Endothelial cell of umbilical vein (primary cell): Measurements from ENCODE around the gene TOM1. TPM values are rescaled to one million over a fixed set of nuclear protein-coding genes. Genes with fewer than 3 reads are reported as not detected.
A peak's percentile ranks its signal among the peaks of the same experiment; 100 is the strongest.

ENCODE experiments used
- BruUV-seq: library from RNA; stranded (reverse); fragments of 400-500 nt; replicated peaks from 2 replicates; lab custom pipeline; 2021; lab: Mats Ljungman, UMichigan
- CTCF ChIA-PET: fragments of 300-600, 350-600 bp; sonication (Branson Sonifier 250); formaldehyde crosslinking; loops from one replicate; lab custom pipeline; 2021; ENCODE audit warnings: antibody characterized with exemption, inconsistent platforms; lab: Charles Lee
- POLR2A ChIA-PET: fragments of 300-600, 350-600 bp; sonication (Branson Sonifier 250); formaldehyde crosslinking; loops from one replicate; lab custom pipeline; 2021; ENCODE audit warnings: antibody characterized with exemption, inconsistent platforms; lab: Charles Lee
- DNase-seq: peaks from one replicate; pipeline ENCODE4 v3.0.0-alpha.2; 2011; ENCODE audit warnings: low read depth, low spot score
- FAIRE-seq: peaks from 2 replicates; lab custom pipeline; 2011; peaks lifted over from hg19 to GRCh38; lab: Jason Lieb, UNC
- H2AFZ ChIP-seq: 2 replicates; pipeline ENCODE4 v1.6.0; 2012; ENCODE audit warnings: low read depth, low read length, control low read depth, inconsistent platforms
- H3K27ac ChIP-seq: 2 replicates; pipeline ENCODE4 v1.5.1; 2011; ENCODE audit warnings: low read depth, mild to moderate bottlenecking, control low read depth, low read length, moderate library complexity; ENCODE audit not compliant: insufficient read depth
- H3K27me3 ChIP-seq, 2 experiments: 2 replicates each; pipeline versions ENCODE4 v1.6.0 to v1.6.1; 2011; ENCODE audit warnings: low read length in 2 of 2, mixed read lengths in 1 of 2; ENCODE audit not compliant: control insufficient read depth in 2 of 2, insufficient read depth in 2 of 2
- H3K36me3 ChIP-seq, 2 experiments: 2 replicates in 1 of 2; 3 replicates in 1 of 2; pipeline ENCODE4 v1.5.1; 2011; ENCODE audit warnings: low read length in 2 of 2, mild to moderate bottlenecking in 1 of 2, moderate library complexity in 1 of 2; ENCODE audit not compliant: control insufficient read depth in 2 of 2, insufficient read depth in 2 of 2; ENCODE audit errors: extremely low read depth in 1 of 2
- H3K4me1 ChIP-seq: 3 replicates; pipeline ENCODE4 v1.5.1; 2011; ENCODE audit warnings: mild to moderate bottlenecking, low read length; ENCODE audit not compliant: control insufficient read depth, insufficient read depth; ENCODE audit errors: extremely low read depth
- H3K4me2 ChIP-seq: 2 replicates; pipeline ENCODE4 v1.6.1; 2011; ENCODE audit warnings: low read length, control low read depth, mixed read lengths; ENCODE audit not compliant: insufficient read depth
- H3K4me3 ChIP-seq, 3 experiments: fragments of 200-600 bp in 1 of 3; sonication (generic), shearing (Covaris generic) in 1 of 3; replicated peaks in 1 of 3; 2 replicates each; pipeline ENCODE4 v1.5.1; 2011 to 2016; ENCODE audit warnings: control low read depth in 3 of 3, low read length in 3 of 3, mild to moderate bottlenecking in 2 of 3, inconsistent platforms in 1 of 3, low read depth in 1 of 3, moderate library complexity in 1 of 3; ENCODE audit not compliant: insufficient read depth in 1 of 3
- H3K79me2 ChIP-seq: 2 replicates; pipeline ENCODE4 v1.6.0; 2012; ENCODE audit warnings: low read length, inconsistent platforms; ENCODE audit not compliant: control insufficient read depth, insufficient read depth
- H3K9ac ChIP-seq: replicated peaks from 2 replicates; pipeline ENCODE3; 2011; ENCODE audit warnings: low read length, control low read depth; ENCODE audit not compliant: insufficient read depth; ENCODE audit errors: extremely low read depth
- H3K9me1 ChIP-seq: replicated peaks from 3 replicates; pipeline ENCODE4 v1.6.0; 2011; ENCODE audit warnings: mild to moderate bottlenecking, low read length; ENCODE audit not compliant: control insufficient read depth, insufficient read depth; ENCODE audit errors: extremely low read depth
- H3K9me3 ChIP-seq: replicated peaks from 2 replicates; pipeline ENCODE4 v1.5.1; 2012; ENCODE audit warnings: low read length, inconsistent platforms; ENCODE audit not compliant: control insufficient read depth, insufficient read depth
- H4K20me1 ChIP-seq: replicated peaks from 2 replicates; pipeline ENCODE3; 2011; ENCODE audit warnings: mild to moderate bottlenecking, low read length; ENCODE audit not compliant: control insufficient read depth, insufficient read depth; ENCODE audit errors: extremely low read depth
- EZH2 ChIP-seq: IDR thresholded peaks from 2 replicates; pipeline ENCODE4 v1.6.1; 2012; ENCODE audit warnings: borderline replicate concordance, low read depth, mild to moderate bottlenecking, moderate library complexity, low read length, inconsistent platforms; ENCODE audit not compliant: severe bottlenecking
- FOS ChIP-seq: IDR thresholded peaks from 2 replicates; pipeline ENCODE4 v1.6.1; 2011; ENCODE audit warnings: mild to moderate bottlenecking, low read length, moderate library complexity, borderline replicate concordance; ENCODE audit not compliant: insufficient read depth
- GATA2 ChIP-seq: IDR thresholded peaks from 2 replicates; pipeline ENCODE4 v1.7.0; 2011; ENCODE audit warnings: low read depth, mild to moderate bottlenecking, moderate library complexity, mixed read lengths, low read length; ENCODE audit not compliant: insufficient read length, insufficient read depth
- JUN ChIP-seq: IDR thresholded peaks from 2 replicates; pipeline ENCODE4 v1.6.1; 2011; ENCODE audit warnings: borderline replicate concordance, low read depth; ENCODE audit not compliant: insufficient read length, insufficient read depth
- MYC ChIP-seq: IDR thresholded peaks from one replicate; pipeline ENCODE4 v1.6.1; 2011; ENCODE audit warnings: mild to moderate bottlenecking, low read depth, low read length
- POLR2A ChIP-seq: IDR thresholded peaks from 2 replicates; pipeline ENCODE4 v1.6.1; 2012; ENCODE audit warnings: low read depth, mild to moderate bottlenecking, control low read depth, low read length
- POLR2AphosphoS5 ChIP-seq: IDR thresholded peaks from 2 replicates; pipeline ENCODE4 v1.6.1; 2012; ENCODE audit warnings: low read depth, mild to moderate bottlenecking, control low read depth, low read length, moderate library complexity; ENCODE audit not compliant: insufficient read depth
- dilution Hi-C: fragments of 300-500 bp; cut with MboI; formaldehyde crosslinking; loops from one replicate; pipeline ENCODE4 v1.15.0; 2019; ENCODE audit warnings: low sequenced_read_pairs; ENCODE audit not compliant: extremely low pct_ligation_motif_present
- intact Hi-C: fragments of 100-400 bp; cut with micrococcal nuclease; formaldehyde crosslinking; loops from one replicate; pipeline ENCODE4 v1.10.0; 2022
- polyA plus RNA-seq, 4 experiments: library from polyadenylated mRNA; depleted of rRNA in 3 of 4; stranded (reverse) in 3 of 4; unstranded in 1 of 4; fragments of >200 nt; gene quantifications; 2 replicates each; pipeline versions ENCODE4 v1.2.1 to v1.2.3, GENCODE V29; 2011 to 2012; ENCODE audit warnings: missing spikeins in 1 of 4
- total RNA-seq: library from RNA; stranded (reverse); gene quantifications from 2 replicates; pipeline ENCODE4 v1.2.3, GENCODE V29; 2021
- TF ChIP-seq, protein P1 (sequence below), 2 donors: IDR thresholded peaks; 1 replicate in 1 of 2; 2 replicates in 1 of 2; pipeline ENCODE4 v1.5.1; 2011; ENCODE audit warnings: low read length in 2 of 2, mild to moderate bottlenecking in 2 of 2, moderate library complexity in 2 of 2, control low read depth in 1 of 2, inconsistent platforms in 1 of 2, low read depth in 1 of 2; ENCODE audit not compliant: insufficient read depth in 1 of 2; ENCODE audit errors: extremely low read depth in 1 of 2
- TF ChIP-seq, protein P2 (sequence below): IDR thresholded peaks from 2 replicates; pipeline ENCODE4 v1.6.1; 2011; ENCODE audit not compliant: insufficient read depth, insufficient read length

Gene TOM1
- total and polyA plus RNA-seq, 2 donors (not counting 3 experiments of a cell fraction or from before 2014, with no cell fraction given) = 36.4 to 74.4 TPM

DNA sequence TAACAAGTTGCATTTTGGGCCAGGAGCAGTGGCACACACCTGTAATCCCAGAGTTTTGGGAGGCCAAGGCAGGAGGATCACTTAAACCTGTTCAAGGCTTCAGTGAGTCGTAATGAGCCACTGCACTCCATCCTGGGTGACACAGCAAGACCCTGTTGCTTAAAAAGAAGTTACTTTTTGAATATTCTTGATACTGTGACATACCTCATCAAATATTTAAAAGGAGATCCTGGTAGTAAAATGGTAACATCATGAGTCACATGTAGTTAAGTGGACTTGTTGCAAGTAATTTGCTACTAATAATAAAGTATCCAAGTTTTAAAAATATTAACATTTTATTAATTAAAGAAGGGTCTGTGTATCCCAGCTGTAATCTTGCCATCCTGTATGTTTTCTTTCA, 24.1 kb upstream of the TOM1 start:
- Histone ChIP-seq H2AFZ (no peak overlapping the region), H3K9me3 (no peaks in the 10 kb centered on the region), H3K4me3 (no peak overlapping the region), H3K9me1 (no peaks in the 10 kb centered on the region), H3K4me2 (no peak overlapping the region), H3K27me3 (no peaks in the 10 kb centered on the region), H3K79me2 (peaks cover 13% of the 10 kb centered on the region), H3K36me3 (peaks cover 0 to 7% of the 10 kb centered on the region in 2 experiments), H4K20me1 (no peaks in the 10 kb centered on the region), H3K9ac (no peak overlapping the region), H3K27ac (no peak overlapping the region), H3K4me1 (no peaks in the 10 kb centered on the region)
- DNase-seq (no peak), FAIRE-seq (peak; percentile 43)
- POLR2A ChIA-PET = no interaction called here
- CTCF ChIA-PET = no interaction called here
- intact Hi-C loops (no loop called here), dilution Hi-C loops (no loop called here)
- BruUV-seq = no TSS peak
- TF ChIP-seq POLR2A (no peak), GATA2 (no peak)
- TF ChIP-seq, protein P1, sequence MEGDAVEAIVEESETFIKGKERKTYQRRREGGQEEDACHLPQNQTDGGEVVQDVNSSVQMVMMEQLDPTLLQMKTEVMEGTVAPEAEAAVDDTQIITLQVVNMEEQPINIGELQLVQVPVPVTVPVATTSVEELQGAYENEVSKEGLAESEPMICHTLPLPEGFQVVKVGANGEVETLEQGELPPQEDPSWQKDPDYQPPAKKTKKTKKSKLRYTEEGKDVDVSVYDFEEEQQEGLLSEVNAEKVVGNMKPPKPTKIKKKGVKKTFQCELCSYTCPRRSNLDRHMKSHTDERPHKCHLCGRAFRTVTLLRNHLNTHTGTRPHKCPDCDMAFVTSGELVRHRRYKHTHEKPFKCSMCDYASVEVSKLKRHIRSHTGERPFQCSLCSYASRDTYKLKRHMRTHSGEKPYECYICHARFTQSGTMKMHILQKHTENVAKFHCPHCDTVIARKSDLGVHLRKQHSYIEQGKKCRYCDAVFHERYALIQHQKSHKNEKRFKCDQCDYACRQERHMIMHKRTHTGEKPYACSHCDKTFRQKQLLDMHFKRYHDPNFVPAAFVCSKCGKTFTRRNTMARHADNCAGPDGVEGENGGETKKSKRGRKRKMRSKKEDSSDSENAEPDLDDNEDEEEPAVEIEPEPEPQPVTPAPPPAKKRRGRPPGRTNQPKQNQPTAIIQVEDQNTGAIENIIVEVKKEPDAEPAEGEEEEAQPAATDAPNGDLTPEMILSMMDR (IDR thresholded peaks at IDR 0.05; ENCODE audit: extremely low read depth in 1 of 2, insufficient read depth in 1 of 2, low read depth in 1 of 2, low read length in 2 of 2) = no peak

DNA sequence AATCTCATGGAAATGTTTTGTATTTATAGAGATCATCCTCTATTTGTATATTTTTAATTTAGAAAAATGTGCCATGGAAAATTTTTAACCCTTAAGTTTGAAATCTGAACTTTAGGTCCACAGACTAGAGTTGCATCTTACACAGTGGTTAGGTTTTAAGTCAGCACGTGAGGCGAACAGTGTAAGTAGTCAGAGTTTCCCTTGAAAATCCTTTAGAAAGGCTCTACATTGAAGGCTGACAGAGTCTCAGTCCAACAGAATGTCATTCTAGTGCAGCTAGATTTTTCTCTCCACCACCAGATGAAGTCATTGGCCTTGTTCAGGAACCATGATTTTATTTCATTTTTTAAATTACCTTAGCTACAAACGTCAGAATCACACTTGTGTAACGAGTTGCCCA, 23.7 kb upstream of the TOM1 start:
- CTCF ChIA-PET = interaction anchor here (1.3 kb wide), 1 partner anchor 44 kb away, joined by 3 read pairs; no protein-coding TSS in a partner anchor
- POLR2A ChIA-PET = no interaction called here
- H3K79me2 ChIP-seq = peaks cover 16% of the 10 kb centered on the region
- H3K36me3 ChIP-seq = peaks cover 0 to 7% of the 10 kb centered on the region in 2 experiments
- H3K4me2 ChIP-seq = no peak overlapping the region
- FAIRE-seq = no peak
- H3K27ac ChIP-seq = no peak overlapping the region
- intact Hi-C loops (no loop called here), dilution Hi-C loops (no loop called here)
- H3K9ac ChIP-seq = no peak overlapping the region
- no peak overlapping the region for H3K4me3 ChIP-seq
- BruUV-seq = no TSS peak
- no peak overlapping the region for H2AFZ ChIP-seq
- H3K9me3 ChIP-seq = no peaks in the 10 kb centered on the region
- DNase-seq = no peak
- TF ChIP-seq POLR2A (no peak), FOS (no peak), MYC (no peak), JUN (no peak), POLR2AphosphoS5 (no peak), GATA2 (no peak), EZH2 (no peak)
- TF ChIP-seq, protein P2, sequence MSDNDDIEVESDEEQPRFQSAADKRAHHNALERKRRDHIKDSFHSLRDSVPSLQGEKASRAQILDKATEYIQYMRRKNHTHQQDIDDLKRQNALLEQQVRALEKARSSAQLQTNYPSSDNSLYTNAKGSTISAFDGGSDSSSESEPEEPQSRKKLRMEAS = no peak
- TF ChIP-seq, protein P1 (IDR thresholded peaks at IDR 0.05; ENCODE audit: extremely low read depth in 1 of 2, insufficient read depth in 1 of 2, low read depth in 1 of 2, low read length in 2 of 2) = no peak
- no peaks in the 10 kb centered on the region for H3K27me3 ChIP-seq
- no peaks in the 10 kb centered on the region for H4K20me1 ChIP-seq
- H3K9me1 ChIP-seq = no peaks in the 10 kb centered on the region
- no peaks in the 10 kb centered on the region for H3K4me1 ChIP-seq
